Neutrophil (primary cell): ENCODE measurements around the gene EHD1.
"Not testable (repeated sequence)": the region's sequence is repeated elsewhere in the genome, so short reads cannot be mapped to it uniquely, and the experiment has no call there.

Source experiments
- H3K27ac ChIP-seq: fragments of 200-600 bp; sonication (generic); 2 replicates; pipeline ENCODE4 v1.5.1; 2016; ENCODE audit warnings: mild to moderate bottlenecking, moderate library complexity
- H3K27me3 ChIP-seq: fragments of 200-600 bp; sonication (generic); 2 replicates; pipeline ENCODE4 v1.6.0; 2016; ENCODE audit warnings: mild to moderate bottlenecking
- H3K36me3 ChIP-seq: fragments of 200-600 bp; sonication (generic); 2 replicates; pipeline ENCODE4 v1.5.1; 2017
- H3K4me1 ChIP-seq, 2 experiments: fragments of 200-600 bp in 1 of 2; sonication (generic) in 1 of 2; 1 replicate in 1 of 2; 2 replicates in 1 of 2; pipeline versions ENCODE4 v1.5.1 to v1.6.1; 2013 to 2016; ENCODE audit warnings: low read depth in 1 of 2, low read length in 1 of 2, mild to moderate bottlenecking in 1 of 2, moderate library complexity in 1 of 2; ENCODE audit not compliant: control insufficient read depth in 1 of 2, insufficient read depth in 1 of 2
- H3K4me3 ChIP-seq, 2 experiments: fragments of 200-600 bp in 1 of 2; sonication (generic) in 1 of 2; 1 replicate in 1 of 2; 2 replicates in 1 of 2; pipeline ENCODE4 v1.5.1; 2013 to 2016; ENCODE audit warnings: low read depth in 1 of 2, low read length in 1 of 2, mild to moderate bottlenecking in 1 of 2, moderate library complexity in 1 of 2
- H3K9me3 ChIP-seq: fragments of 200-600 bp; sonication (generic); 2 replicates; pipeline ENCODE4 v1.5.1; 2016
- TF ChIP-seq, protein P1 (sequence below): fragments of 200-600 bp; sonication (generic); IDR thresholded peaks from 2 replicates; pipeline ENCODE4 v1.5.1; 2016; ENCODE audit warnings: antibody characterized with exemption

EHD1 gene

DNA sequence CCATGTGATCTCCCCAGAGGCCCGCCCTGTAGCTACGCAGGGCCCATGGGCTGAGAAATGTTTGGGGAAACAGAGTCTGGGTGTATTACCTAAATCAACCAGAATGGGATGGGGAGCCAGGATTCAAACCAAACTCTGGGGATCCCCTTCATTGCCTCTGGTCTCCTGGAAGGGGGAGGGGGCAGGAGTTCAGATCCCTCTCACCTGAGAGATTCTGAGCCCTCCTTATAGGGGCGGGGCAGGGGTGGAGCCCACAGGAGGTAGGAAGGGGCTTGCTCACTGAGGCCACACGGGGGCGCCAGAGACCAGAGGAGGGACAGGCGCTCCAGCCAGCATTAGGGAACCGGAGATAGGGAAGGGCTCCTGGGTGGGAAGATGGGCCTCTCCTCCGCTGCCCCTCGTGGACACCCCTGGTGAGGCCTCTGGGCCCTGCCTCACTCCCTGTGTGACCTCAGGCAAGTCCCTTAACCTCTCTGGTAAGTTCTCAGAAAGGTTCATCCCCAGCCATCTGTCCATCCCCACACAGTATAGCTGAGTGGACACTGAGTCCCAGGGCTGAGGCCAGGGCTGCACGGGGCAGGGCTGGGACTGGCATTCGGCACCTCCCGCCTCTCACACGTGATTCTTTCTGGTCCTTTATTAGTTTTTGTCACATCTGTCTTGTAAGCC lies 31.3 kb downstream of the EHD1 start:
- TF ChIP-seq, protein P1, sequence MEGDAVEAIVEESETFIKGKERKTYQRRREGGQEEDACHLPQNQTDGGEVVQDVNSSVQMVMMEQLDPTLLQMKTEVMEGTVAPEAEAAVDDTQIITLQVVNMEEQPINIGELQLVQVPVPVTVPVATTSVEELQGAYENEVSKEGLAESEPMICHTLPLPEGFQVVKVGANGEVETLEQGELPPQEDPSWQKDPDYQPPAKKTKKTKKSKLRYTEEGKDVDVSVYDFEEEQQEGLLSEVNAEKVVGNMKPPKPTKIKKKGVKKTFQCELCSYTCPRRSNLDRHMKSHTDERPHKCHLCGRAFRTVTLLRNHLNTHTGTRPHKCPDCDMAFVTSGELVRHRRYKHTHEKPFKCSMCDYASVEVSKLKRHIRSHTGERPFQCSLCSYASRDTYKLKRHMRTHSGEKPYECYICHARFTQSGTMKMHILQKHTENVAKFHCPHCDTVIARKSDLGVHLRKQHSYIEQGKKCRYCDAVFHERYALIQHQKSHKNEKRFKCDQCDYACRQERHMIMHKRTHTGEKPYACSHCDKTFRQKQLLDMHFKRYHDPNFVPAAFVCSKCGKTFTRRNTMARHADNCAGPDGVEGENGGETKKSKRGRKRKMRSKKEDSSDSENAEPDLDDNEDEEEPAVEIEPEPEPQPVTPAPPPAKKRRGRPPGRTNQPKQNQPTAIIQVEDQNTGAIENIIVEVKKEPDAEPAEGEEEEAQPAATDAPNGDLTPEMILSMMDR, result peak; percentile 98
- peaks cover 54 to 69% of the 10 kb centered on the region in 2 experiments for H3K4me1 ChIP-seq
- peaks cover 8% of the 10 kb centered on the region for H3K36me3 ChIP-seq
- no peaks in the 10 kb centered on the region for H3K9me3 ChIP-seq
- H3K27ac ChIP-seq, result peak overlapping the region; percentile 99
- H3K27me3 ChIP-seq, result peaks cover 9% of the 10 kb centered on the region
- H3K4me3 ChIP-seq, result no peak overlapping the region

DNA sequence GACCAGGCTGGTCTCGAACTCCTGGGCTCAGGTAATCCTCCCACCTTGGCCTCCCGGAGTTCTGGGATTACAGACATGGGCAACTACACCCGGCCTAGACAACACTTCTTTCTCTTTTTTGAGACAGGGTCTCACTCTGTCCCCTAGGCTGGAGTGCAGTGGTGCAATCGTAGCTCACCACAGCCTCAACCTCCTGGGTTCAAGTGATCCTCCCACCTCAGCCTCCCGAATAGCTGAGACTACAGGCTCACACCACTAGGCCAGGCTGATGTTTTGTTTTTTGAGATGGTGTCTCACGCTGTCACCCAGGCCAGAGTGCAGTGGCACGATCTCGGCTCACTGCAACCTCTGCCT lies 32.7 kb downstream of the EHD1 start:
- H3K4me3 ChIP-seq, H3K36me3 ChIP-seq: not testable (repeated sequence)
- peaks cover 40 to 56% of the 10 kb centered on the region in 2 experiments for H3K4me1 ChIP-seq

DNA sequence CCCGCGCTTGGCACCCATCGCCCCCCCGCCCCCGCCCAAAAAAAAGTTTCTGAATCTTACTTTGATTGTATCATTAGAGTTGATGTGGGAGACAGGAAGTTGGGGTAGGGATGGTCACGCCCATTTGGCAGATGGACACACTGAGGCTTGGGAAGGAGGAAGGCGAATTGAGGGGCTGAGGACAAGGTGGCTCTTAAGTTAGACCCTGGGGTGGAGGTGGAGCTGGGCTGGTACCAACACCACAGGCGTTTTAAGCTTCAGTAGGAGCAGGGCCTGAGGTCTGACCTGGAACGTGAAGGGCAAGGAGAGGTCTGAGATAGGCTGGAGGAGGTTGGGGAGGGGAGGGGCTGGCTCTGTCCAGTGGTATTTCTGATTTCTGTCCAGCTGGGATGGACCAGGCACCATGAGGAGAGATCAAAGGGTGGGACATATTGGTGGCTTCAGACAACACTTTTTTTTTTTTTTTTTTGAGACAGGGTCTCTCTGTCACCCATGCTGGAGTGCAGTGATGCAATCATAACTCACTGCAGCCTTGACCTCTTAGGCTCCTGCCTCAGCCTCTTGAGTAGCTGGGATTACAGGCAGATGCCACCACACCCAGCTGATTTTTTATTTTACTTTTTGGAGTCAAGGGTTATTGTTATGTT lies 33.2 kb downstream of the EHD1 start:
- peaks cover 9% of the 10 kb centered on the region for H3K27me3 ChIP-seq
- TF ChIP-seq, protein P1, result no peak
- H3K4me3 ChIP-seq, result peak overlapping the region; percentile 54 to 63
- peak overlapping the region; percentile 53 for H3K27ac ChIP-seq
- peaks cover 39 to 51% of the 10 kb centered on the region in 2 experiments for H3K4me1 ChIP-seq
- H3K36me3 ChIP-seq, result no peaks in the 10 kb centered on the region
- H3K9me3 ChIP-seq, result no peaks in the 10 kb centered on the region

More for the DNA sequence above, 32.7 kb downstream of the EHD1 start:
- not testable (repeated sequence) for H3K9me3 ChIP-seq, H3K27me3 ChIP-seq, H3K27ac ChIP-seq

DNA sequence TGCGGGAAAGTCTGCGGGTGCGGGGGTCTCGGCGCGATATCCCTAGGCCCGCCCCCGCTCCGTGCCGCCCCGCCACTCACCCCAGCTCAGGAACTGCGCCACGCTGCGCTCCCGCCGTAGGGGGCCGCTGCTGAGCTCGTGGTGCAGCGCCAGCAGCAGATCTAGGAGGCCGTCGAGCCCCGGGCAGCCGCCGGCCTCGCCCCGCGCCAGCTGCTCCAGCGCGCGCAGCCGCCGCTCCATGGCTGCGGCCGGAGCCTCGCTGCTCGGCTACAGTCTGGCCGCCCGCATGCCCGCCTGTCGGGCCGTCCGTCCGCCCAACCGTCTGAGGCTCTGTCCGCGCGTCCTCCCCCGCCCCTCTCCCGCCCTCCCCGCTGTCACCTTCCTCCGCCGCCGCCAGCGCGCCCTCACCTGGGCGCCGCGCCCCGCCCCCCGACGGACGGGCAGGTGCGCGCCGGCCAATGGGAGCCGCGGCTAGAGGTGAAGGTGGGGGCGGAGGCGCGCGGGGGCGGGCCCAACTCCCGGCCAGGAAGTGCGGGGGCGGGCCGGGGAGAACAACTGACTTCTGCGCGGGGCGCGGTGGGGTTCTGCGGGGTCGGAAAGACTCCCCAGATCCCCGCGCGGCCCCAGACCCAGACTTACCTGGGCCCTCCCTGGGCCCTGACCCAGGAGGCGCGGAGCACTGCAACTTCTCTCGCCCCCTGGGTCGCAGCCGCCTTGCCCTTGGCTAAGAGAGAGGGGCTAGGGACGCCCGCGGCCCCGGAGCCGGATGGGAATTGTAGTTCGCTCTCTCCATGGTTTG lies 33.9 kb downstream of the EHD1 start, which contains the start of gene CDC42BPG:
CDC42BPG (minus strand) TSS at position 324 of the 799 bp plus-strand sequence; CDS start at position 240, 84 bp downstream.
- Histone ChIP-seq H3K4me1 (peaks cover 32 to 43% of the 10 kb centered on the region in 2 experiments), H3K9me3 (no peaks in the 10 kb centered on the region), H3K4me3 (peak within 1 kb of the TSS; percentile 54 to 63), H3K27ac (peak within 1 kb of the TSS; percentile 53), H3K36me3 (no peaks in the 10 kb centered on the region), H3K27me3 (peaks cover 9% of the 10 kb centered on the region)
- TF ChIP-seq, protein P1, result peak; percentile 80

DNA sequence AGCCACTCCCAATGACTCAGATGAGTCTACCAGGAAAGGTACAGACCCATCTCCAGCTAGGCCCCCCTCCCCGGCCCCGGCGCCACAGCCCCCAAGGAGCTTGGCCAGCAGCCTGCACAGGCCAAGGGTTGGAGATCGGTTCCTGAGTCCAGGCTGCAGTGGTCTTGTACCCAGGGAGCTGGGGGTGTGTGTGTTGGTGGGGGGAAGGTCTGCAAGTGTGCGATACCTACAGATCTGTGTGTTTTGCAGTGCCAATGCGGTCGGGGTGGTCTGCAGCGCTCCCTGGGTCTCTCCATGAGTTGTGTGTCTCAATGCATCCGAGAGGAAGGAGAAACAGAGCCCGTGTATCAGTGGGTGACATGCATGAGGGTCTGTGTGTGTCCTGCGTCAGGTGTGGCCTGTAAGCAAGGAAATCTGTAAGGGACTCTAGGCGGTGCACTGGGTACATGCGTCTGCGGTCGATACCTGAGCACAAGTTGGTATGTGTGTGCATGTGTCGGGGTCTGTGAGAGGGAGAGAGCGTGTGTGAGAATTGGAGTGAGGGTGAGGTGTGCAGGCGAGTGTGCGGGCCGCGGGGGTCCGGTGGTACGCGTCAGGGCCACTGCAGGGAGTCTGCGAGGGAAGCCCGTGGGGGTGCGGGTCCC lies 34.6 kb downstream of the EHD1 start:
- no peaks in the 10 kb centered on the region for H3K9me3 ChIP-seq
- H3K36me3 ChIP-seq, result no peaks in the 10 kb centered on the region
- H3K27me3 ChIP-seq, result peaks cover 9% of the 10 kb centered on the region
- peak overlapping the region; percentile 54 to 63 for H3K4me3 ChIP-seq
- H3K4me1 ChIP-seq, result peaks cover 25 to 36% of the 10 kb centered on the region in 2 experiments
- no peak overlapping the region for H3K27ac ChIP-seq
- TF ChIP-seq, protein P1, result no peak
